ENCODE data around the gene SMAD7. TPM values are rescaled to one million over a fixed set of nuclear protein-coding genes. Genes with fewer than 3 reads are reported as not detected.

Gene SMAD7
- total and polyA plus RNA-seq, 7 donors: 13.2 to 29.1 (median 19.0) TPM

DNA sequence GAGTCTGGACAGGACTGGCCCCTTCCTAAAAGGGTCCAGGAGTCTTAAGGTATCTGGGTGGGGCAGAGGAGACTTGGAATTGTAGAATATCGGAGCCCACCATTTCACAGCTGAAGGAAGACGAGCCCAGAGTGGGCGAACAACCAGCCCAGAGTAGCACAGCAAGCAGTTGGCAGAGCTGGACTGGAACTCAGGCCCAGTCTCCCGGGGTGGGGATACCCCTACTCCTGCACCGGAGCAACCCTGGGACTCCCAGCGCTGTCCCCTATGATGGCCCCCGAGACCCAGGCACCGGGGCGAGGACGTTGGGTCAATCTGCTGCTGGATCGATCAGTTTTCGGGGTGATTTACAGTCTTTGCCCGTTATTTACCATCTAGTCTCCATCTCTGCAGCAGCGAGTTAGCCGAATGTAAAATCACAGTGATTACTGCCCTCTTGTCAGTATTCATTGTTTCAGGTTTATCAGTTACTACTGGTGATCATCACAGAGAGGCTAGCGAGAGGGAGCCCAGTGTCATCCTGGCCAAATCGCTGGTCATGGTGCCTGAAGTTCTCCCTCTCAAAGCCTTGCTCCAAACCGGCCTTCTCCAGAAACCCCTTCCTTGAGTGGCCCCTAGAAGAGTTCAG is 75.3 kb downstream of the SMAD7 start:
- Histone ChIP-seq H3K4me1 (peaks cover 0 to 14% (median 4%) of the 10 kb centered on the region in 4 donors), H3K36me3 (no peaks in the 10 kb centered on the region), H3K4me3 (no peak overlapping the region), H3K9me3 (no peaks in the 10 kb centered on the region), H3K27me3 (no peaks in the 10 kb centered on the region), H3K27ac (no peak overlapping the region)
- DNase-seq: peak; percentile 30
- TF ChIP-seq POLR2A (IDR thresholded peaks at IDR 0.05) (no peak), POLR2AphosphoS5 (IDR thresholded peaks at IDR 0.05) (no peak)
- TF ChIP-seq, protein P1, sequence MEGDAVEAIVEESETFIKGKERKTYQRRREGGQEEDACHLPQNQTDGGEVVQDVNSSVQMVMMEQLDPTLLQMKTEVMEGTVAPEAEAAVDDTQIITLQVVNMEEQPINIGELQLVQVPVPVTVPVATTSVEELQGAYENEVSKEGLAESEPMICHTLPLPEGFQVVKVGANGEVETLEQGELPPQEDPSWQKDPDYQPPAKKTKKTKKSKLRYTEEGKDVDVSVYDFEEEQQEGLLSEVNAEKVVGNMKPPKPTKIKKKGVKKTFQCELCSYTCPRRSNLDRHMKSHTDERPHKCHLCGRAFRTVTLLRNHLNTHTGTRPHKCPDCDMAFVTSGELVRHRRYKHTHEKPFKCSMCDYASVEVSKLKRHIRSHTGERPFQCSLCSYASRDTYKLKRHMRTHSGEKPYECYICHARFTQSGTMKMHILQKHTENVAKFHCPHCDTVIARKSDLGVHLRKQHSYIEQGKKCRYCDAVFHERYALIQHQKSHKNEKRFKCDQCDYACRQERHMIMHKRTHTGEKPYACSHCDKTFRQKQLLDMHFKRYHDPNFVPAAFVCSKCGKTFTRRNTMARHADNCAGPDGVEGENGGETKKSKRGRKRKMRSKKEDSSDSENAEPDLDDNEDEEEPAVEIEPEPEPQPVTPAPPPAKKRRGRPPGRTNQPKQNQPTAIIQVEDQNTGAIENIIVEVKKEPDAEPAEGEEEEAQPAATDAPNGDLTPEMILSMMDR (IDR thresholded peaks at IDR 0.05): no peak
- intact Hi-C loops (cut with DNase I): no loop called here
- 91 to 93% methylated on average over 18 of the region's 18 CpGs for WGBS, 2 donors

DNA sequence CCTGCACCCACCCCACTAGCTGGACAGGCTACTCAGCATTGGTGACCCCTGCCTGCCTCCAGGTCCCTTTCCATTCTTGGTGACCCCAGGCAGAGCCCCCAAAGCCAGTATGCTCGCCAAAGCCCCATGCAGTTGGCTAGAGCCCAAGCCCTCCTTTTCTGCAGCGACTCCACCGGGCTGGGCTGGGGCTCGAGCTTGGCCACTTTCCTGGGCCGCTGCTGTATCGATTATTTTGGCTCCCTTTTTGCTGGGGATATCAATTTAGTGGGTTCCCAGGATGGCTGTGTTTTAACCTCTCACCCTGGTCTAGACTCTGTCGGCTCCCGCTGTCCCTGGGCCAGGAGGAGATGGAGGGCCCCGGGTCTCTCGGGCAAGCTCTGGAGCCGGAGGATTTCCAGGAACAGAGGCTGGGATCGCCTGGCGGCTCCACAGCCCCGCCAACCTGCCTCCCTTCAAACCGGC is 76.0 kb downstream of the SMAD7 start:
- H3K4me3 ChIP-seq: no peak overlapping the region
- DNase-seq: no peak
- TF ChIP-seq EP300 (IDR thresholded peaks at IDR 0.05): no peak
- no peak for TF ChIP-seq POLR2A (IDR thresholded peaks at IDR 0.05)
- TF ChIP-seq, protein P1 (IDR thresholded peaks at IDR 0.05): no peak
- TF ChIP-seq POLR2AphosphoS5 (IDR thresholded peaks at IDR 0.05): no peak
- peaks cover 0 to 14% (median 4%) of the 10 kb centered on the region in 4 donors for H3K4me1 ChIP-seq
- H3K9me3 ChIP-seq: no peaks in the 10 kb centered on the region
- H3K27me3 ChIP-seq: no peaks in the 10 kb centered on the region
- intact Hi-C loops (cut with DNase I): no loop called here
- no peaks in the 10 kb centered on the region for H3K36me3 ChIP-seq
- H3K27ac ChIP-seq: no peak overlapping the region
- 89 to 92% methylated on average over 15 of the region's 15 CpGs for WGBS, 2 donors

DNA sequence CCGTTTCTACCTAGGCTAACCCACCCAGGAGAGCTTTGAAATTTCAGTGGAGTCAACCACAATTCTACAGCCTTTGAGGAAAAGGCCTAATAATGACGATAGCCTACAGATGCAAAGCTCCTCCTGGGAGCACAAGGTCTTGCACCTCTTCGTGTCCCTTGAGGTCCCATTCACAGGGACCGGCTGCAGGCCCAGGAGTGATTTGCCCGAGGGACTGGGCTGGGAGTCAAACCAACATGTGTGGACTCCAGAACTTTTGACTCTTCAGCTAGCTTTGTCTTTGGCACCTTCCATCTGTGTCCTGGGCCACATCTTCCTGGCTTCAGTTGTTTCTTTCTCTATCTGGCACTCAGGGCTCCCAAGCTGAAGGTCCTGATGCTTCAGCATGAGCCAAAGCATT is 76.5 kb downstream of the SMAD7 start:
- H3K4me1 ChIP-seq: peaks cover 0 to 14% (median 4%) of the 10 kb centered on the region in 4 donors
- H3K9me3 ChIP-seq: no peaks in the 10 kb centered on the region
- DNase-seq: no peak
- WGBS, 2 donors: 92 to 93% methylated on average over 5 of the region's 5 CpGs
- TF ChIP-seq, protein P1 (IDR thresholded peaks at IDR 0.05): no peak
- no peak for TF ChIP-seq EP300 (IDR thresholded peaks at IDR 0.05)
- no peak for TF ChIP-seq POLR2AphosphoS5 (IDR thresholded peaks at IDR 0.05)
- no peak for TF ChIP-seq POLR2A (IDR thresholded peaks at IDR 0.05)
- no peak overlapping the region for H3K4me3 ChIP-seq
- no peaks in the 10 kb centered on the region for H3K36me3 ChIP-seq
- no peaks in the 10 kb centered on the region for H3K27me3 ChIP-seq
- H3K27ac ChIP-seq: peak overlapping the region in 1 of 4 donors; percentile 65
- intact Hi-C loops (cut with DNase I): no loop called here

DNA sequence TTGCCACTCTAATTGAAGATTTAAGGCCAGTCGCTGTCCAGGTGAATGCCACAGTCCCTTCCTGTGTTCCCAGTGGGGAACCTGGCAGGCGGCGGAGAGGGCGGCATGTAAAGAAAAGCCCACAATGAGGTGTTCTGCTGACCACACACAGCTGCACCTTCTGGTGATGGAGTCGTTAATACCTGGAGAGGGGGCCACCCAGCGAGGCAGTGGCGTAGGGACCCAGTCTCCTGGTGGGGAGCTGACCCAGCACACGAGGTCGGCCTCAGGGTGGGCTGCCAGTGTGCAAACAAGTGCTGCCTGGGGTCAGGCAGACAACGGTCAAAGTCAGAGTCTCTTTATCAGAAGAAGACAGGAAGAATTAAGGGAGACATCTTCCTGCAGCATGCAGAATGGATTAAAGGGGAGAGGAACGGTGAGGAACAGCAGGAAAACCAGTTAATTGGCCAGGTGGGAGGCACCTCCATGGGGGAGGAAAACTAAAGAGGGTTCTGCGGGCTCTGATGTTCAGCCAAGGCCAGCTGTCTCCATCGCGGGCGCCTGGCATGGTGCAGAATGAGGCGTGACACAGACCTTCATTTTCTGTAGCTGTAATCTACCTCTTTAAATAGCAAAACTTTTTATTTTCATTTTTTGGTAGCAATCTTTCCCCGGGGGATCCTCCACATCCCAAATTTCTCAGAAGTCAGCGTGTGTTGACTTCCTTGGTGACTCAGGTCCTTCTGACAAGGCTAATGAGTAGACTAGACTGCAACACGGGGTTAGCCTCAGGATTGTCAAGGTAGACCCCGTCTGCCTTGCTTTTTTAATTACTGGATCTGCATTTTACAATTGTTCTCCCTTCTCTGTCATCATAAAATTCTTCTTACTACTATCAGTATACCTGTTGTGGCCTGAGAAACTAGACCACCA is 78.3 kb downstream of the SMAD7 start:
- H3K27ac ChIP-seq: peak overlapping the region in 1 of 4 donors; percentile 65
- WGBS, 2 donors: 83 to 89% methylated on average over 20 of the region's 20 CpGs
- H3K4me1 ChIP-seq: peaks cover 0 to 14% (median 4%) of the 10 kb centered on the region in 4 donors
- TF ChIP-seq POLR2AphosphoS5 (IDR thresholded peaks at IDR 0.05): peak in 1 of 4 donors; percentile 9
- TF ChIP-seq, protein P1 (IDR thresholded peaks at IDR 0.05): no peak
- H3K36me3 ChIP-seq: no peaks in the 10 kb centered on the region
- no peaks in the 10 kb centered on the region for H3K27me3 ChIP-seq
- H3K4me3 ChIP-seq: no peak overlapping the region
- H3K9me3 ChIP-seq: no peaks in the 10 kb centered on the region
- no peak for DNase-seq
- intact Hi-C loops (cut with DNase I): no loop called here
